NCI-H2171 (cell line): ENCODE measurements around the gene MGAT4A.
"Not testable (repeated sequence)": the region's sequence is repeated elsewhere in the genome, so short reads cannot be mapped to it uniquely, and the experiment has no call there.

Source experiments
- DNase-seq: peaks from one replicate; lab custom pipeline; 2025; lab: John Stamatoyannopoulos, UW

MGAT4A gene

GRCh38 chr2:98702858-98703620 is 27.9 kb downstream of the MGAT4A start:
- no peak for DNase-seq

- DNase-seq, result no peak
Measured at GRCh38 chr2:98702127-98702802, 28.7 kb downstream of the MGAT4A start.

DNA sequence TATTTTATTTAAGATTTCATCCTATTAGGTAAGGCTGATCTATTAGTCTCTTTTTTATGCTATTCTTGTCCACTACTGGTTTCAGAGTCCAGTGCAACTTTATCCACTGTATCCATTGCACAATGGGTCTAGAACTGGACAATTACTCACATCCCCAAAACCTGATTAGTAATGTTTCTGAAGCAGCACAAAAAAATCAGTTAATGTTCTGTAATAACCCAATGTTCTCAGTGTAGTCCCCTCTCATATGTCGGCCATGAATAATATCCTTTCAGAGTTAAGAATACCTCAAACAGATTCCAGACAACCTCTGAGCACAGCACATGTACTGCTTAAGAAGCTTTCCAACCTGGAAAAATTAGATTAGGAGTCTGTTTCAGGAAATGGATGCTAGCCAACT is 29.7 kb downstream of the MGAT4A start:
- no peak for DNase-seq

- DNase-seq, result no peak
Measured at GRCh38 chr2:98698896-98699295, 32.0 kb downstream of the MGAT4A start.

GRCh38 chr2:98697651-98698337 is 33.1 kb downstream of the MGAT4A start:
- DNase-seq, result no peak

GRCh38 chr2:98696200-98696599 is 34.7 kb downstream of the MGAT4A start:
- DNase-seq, result no peak

GRCh38 chr2:98695255-98695654 is 35.7 kb downstream of the MGAT4A start:
- DNase-seq, result no peak

GRCh38 chr2:98693477-98693876 is 37.5 kb downstream of the MGAT4A start:
- DNase-seq, result no peak

DNA sequence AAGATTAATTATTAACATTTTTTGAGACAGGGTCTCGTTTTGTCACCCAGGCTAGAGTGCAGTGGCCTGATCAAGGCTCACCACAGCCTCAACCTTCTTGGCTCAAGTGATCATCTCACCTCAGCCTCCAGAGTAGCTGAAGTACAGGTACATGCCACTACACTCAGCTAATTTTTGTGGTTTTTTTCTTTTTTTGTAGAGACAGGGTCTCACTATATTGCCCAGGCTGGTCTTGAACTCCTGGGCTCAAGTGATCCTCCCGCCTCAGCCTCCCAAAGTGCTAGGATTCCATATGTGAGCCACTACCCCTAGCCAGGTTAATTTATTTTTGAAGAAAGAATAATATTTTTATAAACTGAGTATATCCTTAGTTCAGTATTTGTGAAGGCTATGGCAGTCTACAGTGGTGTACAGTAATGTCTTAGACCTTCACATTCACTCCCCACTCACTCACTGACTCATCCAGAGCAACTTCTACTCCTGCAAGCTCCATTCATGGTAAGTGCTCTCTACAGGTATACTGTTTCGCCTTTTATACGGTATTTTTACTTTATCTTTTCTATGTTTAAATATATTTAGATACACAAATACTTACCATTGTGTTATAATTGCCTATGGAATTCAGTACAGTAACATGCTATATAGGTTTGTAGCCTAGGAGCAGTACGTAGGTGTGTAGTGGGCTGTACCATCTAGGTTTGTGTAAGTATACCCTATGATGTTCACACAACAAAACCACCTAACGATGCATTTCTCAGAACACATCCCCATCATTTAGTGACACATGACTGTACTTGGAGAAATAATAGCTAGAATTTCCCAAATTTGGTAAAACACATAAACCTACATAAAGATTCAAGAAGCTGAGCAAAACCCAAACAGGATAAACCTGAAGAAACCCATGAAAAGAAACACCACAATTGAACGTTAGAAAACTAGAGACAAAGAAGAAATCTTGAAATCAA is 38.6 kb downstream of the MGAT4A start:
- no peak for DNase-seq

GRCh38 chr2:98691303-98691702 is 39.6 kb downstream of the MGAT4A start:
- DNase-seq, result no peak

GRCh38 chr2:98685930-98686887 is 44.7 kb downstream of the MGAT4A start:
- no peak for DNase-seq

DNA sequence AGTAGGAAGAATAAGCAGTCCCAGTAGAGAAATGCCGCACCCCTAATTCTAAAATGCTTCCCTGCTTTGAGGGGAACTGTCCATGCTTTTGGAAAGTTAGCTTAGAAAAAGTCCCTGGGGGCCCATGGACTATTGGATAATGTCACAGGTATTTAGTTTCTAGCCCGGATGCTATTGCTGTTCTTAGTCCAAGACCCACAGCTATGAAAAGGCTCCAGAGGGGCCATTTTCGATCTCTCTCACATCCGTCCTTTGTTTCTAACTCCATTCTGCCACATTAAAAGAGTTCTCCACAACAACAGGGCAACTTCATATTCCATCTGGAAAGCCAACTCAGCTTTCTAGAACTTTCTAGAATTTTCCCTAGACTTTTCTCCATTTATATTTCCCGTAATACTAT is 47.2 kb downstream of the MGAT4A start:
- no peak for DNase-seq

GRCh38 chr2:98676742-98677141 is 54.2 kb downstream of the MGAT4A start:
- DNase-seq, result no peak

GRCh38 chr2:98674233-98674964 is 56.5 kb downstream of the MGAT4A start:
- DNase-seq, result no peak

DNA sequence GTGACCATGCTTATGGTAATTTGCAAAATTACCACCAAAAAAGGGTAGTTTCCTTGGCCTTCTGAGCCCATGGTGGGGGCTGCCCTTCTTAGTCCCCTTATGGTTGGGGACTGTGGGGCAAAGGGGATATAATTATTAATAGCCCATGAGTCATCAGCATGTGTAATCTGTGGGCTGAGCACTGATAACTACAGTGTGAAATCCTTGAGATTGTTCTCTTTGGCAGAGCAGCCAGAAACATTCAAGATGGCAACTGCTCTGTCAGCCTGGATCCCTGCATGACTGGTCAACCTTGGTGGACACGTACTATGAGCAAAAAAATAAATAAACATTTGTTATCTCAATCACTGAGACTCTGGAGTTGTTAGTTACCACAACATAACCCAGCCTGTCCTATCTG is 61.3 kb downstream of the MGAT4A start:
- no peak for DNase-seq

DNA sequence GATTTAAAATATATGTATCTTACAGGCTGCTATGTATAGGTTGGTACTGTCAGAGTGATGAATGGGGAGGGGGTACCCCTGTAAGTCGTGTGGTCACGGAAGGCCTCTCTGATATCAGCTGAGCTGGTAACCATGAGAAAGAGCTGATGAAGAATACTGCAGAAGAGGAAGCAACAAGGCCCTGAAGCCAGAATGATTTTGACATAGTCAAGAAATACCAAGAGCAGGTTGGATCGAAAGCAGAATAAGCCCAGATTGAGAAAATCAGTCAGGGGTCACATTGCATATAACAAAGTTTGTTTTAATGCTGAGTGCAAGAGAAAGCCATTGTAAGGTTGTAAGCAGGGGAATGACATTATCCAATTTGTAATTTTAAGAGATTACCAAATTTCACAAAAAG is 65.3 kb downstream of the MGAT4A start:
- no peak for DNase-seq

DNA sequence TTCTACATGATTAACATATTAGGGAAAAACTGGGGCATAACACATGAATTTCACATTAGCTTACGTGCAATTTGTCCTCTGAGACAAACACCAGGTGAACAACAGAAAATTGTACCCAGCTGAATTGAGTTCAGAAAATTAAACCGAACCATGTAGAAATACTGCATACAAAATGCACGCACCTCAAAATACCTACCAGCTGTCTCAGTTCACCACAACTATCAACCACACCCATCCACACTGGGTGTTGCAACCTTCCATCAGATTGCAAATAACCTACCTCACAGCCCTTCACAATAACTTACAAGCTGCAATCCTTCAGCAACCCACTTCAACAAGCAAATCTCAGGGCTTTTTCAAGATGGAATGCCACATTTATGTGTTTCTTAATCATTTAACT is 66.6 kb downstream of the MGAT4A start:
- DNase-seq, result no peak

DNA sequence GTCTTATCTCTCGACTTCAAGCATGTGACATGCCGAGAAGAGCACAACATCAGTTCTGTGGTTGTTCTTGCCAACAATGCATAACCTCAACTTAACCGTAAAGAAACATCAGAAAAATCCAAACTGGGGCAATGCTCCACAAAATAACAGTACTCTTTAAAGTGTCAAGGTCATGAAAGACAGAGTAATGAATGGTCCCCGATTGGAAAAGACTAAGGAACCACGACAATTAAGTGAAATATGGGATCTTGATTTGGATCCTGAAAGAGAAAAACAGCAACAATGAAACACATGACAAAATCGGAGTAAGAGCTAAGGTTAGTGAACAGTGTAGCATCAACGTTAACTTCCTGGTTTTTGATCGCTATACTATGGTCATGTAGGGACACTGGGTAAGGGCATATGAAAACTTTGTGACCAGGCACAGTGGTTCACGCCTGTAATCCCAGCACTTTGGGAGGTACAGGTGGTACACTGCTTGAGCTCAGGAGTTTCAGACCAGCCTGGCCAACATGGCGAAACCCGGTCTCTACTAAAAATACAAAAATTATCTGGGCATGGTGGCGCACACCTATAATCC is 67.3 kb downstream of the MGAT4A start:
- no peak for DNase-seq

DNA sequence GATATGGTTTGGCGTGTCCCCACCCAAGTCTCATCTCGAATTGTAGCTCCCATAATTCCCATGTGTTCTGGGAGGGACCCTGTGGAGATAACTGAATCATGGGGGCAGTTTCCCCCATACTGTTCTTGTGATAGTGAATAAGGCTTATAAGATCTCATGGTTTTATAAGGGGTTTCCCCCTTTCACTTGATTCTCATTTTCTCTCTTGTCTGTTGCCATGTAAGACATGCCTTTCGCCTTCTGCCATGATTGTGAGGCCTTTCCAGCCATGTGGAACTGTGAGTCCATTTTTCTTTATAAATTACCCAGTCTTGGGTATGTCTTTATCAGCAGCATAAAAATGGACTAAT is 71.5 kb downstream of the MGAT4A start:
- DNase-seq, result not testable (repeated sequence)
